UCSD-AML1 (cell line): ENCODE data around the gene HMCN2.
A peak's percentile ranks its signal among the peaks of the same experiment; 100 is the strongest.

Source experiments
- DNase-seq: peaks from one replicate; lab custom pipeline; 2025; ENCODE audit not compliant: unreplicated experiment; lab: John Stamatoyannopoulos, UW

The HMCN2 gene

GRCh38 chr9:130362691-130363090, 97.1 kb downstream of the HMCN2 start:
- DNase-seq, result no peak

- no peak for DNase-seq
Measured at GRCh38 chr9:130363755-130364404, 98.3 kb downstream of the HMCN2 start.

DNA sequence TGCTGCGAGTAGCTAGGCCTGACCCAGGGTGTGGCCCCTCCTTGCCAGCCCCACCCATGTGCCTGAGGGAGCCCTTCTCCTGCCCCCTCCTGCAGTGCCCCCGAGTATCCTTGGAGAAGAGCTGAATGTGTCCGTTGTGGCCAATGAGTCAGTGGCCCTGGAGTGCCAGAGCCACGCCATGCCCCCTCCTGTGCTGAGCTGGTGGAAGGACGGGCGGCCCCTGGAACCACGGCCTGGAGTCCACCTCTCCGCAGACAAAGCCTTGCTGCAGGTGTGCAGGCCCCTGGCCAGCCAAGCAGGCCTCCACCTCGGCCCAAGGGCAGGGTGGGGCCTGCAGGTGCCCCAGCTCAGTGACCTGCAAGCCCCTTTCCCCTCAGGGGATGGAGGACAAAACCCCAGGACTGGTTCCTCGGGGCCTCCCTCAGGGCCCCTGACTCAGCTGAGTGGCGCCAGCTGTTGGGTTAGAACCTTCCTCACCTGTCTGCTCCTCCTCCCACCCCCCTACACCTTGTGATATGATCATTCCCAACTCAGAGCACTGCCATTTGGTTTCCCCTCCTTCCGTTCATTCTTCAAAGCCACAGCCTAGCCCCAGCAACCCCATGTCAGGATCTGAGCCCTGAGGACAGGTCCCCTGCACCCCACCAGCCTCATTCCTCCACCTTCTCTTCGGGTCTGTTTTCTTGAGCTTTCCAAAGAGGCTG, 99.2 kb downstream of the HMCN2 start:
- no peak for DNase-seq

DNA sequence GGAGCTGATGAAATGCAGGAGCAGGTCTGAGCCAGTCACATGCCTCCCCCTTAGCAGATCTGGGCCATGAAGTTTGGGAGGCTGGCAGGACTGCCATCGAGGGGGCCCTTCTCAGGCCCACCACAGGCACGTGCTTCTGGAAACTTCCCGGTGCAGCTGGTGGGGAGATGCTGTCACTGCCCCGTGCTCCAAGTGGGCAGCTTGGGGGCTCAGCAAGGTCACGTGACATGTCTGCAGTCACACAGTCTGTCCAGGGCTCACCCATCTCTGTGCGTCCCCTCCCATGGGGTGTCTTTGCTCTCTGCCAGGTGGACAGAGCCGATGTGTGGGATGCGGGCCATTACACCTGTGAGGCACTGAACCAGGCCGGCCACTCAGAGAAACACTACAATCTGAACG, 99.8 kb downstream of the HMCN2 start:
- no peak for DNase-seq

- DNase-seq, result no peak
Measured at GRCh38 chr9:130366072-130366471, 100.5 kb downstream of the HMCN2 start.

DNA sequence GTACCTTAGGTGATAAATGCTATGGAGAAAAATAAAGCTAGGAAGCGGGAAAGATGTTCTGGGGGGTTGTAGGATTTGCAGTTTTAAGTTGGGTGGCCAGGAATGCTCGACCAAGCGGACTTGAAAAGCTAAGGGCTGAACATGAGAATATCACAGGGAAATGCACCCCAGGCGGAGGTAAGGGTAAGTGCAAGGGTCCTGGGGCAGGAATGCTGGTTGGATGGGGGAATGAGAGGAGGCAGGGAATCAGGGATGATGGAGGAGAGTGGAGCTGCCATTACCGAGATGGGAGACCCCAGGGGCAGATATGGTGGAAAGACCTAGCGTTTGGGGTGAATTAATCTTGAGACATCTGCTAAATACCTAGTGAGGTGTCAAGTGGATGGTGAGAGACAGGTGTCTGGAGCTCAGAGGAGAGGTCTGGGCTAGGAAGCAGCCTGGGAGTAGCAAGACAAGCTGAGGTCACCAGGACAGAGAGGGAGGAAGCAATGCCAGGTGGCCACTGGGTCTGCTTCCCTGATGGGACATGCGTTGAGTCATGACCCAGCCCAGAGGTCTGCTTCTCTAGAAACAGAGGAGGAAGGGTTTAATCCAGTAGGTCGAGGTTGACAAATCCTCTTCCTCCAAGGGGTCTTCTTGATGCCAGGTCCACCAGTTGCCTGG, 101.5 kb downstream of the HMCN2 start:
- no peak for DNase-seq

DNA sequence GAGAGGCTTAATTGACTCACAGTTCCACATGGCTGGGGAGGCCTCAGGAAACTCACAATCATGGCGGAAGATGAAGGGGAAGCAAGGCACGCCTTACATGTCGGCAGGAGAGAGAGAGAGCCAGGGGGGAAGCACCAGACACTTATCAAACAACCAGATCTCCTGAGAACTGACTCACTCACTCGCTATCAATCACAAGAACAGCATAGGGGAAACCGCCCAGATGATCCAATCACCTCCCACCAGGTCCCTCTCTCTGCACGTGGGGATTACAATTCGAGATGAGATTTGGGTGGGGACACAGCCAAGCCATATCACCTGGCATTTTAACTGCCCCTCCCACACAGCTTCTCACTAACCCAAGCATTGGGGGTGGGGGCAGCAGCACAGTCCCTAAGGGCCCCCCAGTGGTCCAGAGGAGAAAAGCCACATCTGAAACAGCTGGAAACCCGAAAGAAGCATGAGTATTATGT, 103.1 kb downstream of the HMCN2 start:
- DNase-seq, result peak; percentile 34

GRCh38 chr9:130370226-130370625, 104.7 kb downstream of the HMCN2 start:
- no peak for DNase-seq

- no peak for DNase-seq
Measured at GRCh38 chr9:130371196-130371966, 105.8 kb downstream of the HMCN2 start.

GRCh38 chr9:130372057-130372456, 106.5 kb downstream of the HMCN2 start:
- DNase-seq, result no peak

DNA sequence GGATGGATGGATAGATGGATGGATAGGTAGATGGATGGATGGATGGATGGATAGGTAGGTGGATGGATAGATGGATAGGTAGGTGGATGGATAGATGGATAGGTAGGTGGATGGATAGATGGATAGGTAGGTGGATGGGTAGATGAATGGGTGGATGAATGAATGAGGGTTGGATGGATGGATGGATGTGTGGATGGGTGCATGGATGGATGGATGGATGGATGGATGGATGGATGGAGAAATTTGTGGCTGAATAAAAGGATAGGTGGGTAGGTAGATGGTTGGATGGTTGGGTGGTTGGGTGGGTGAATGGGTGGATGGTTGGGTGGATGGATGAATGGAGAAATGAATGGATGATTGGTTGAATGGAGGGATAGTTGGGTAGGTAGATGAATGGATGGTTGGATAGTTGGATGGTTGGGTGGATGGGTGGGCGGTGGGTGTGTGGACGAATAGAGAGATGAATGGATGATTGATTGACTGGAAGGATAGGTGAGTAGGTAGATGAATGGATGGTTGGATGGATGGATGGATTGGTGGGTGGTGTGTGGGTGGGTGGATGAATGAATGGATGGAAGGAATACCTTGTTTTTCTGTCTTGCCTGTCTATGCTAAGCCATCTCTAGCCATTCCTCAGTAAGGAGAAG, 108.2 kb downstream of the HMCN2 start:
- no peak for DNase-seq

GRCh38 chr9:130377612-130378011, 112.1 kb downstream of the HMCN2 start:
- no peak for DNase-seq

DNA sequence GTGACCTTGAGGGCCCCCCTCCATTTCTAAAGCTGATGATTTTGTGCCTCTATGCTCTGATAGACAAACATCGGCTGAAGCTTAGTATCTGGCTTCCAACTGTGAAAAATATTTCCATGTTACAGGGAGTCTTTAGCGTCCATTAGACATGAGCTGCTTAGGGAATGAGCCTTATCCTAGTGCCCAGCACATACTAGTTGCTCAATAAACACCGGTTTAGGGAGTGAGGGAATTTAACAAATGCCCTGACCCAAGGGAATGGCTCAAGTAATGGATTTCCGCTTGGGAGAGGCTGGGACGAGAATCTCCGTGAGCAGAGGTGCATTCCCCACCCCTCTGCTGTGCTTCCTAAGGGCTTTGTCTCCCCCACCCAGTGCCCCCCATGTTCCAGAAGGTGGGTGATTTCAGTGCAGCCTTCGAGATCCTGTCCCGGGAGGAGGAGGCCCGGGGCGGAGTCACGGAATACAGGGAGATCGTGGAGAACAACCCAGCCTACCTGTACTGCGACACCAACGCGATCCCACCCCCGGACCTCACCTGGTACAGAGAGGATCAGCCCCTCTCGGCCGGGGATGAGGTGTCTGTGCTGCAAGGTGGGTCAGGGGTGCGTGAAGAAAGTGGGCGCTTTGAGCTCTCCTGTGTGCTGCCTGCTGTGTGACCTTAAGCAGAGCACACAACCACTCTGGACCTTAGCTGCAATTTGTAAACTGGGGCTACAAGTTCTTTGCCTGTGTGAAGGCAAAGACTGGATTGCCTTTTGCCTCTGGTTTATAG, 113.5 kb downstream of the HMCN2 start:
- DNase-seq, result no peak

DNA sequence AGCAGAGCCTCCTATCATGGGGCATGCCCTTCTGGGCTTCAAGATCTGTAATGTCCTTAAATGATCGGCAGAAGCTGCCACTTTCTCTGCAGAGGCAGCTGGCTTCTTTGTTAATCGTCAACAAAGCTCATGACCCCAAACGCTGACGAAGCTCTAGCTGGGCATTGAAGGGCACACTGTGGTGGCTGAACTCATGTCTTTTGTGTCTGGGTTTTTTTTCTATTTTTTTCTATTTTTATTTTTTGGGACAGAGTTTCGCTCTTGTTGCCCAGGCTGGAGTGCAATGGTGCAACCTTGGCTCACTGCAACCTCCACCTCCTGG, 114.0 kb downstream of the HMCN2 start:
- DNase-seq, result no peak

DNA sequence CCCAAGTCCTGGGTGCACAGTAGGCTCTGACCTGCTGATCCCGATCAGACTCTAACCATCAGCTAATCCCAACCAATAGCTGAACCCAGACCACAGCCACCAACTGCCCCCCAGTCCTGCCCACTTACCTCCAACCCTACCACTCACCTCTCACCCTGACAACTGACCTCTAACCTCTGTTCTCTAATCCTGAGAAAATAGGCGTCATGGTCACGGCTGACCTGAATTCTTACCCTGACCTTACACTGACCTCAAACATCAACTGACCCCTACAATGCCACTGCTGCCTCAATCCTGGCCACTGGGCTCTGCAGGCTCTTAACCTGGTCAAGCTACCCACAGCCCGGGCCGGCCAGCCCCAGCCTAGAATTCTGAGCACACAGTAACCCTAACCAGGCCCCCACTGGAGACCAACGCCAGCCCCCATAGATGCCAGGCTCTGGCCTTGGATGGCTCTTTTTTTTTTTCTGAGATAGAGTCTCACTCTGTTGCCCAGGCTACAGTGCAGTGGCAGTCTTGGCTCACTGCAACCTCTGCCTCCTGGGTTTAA, 115.4 kb downstream of the HMCN2 start:
- DNase-seq, result no peak

DNA sequence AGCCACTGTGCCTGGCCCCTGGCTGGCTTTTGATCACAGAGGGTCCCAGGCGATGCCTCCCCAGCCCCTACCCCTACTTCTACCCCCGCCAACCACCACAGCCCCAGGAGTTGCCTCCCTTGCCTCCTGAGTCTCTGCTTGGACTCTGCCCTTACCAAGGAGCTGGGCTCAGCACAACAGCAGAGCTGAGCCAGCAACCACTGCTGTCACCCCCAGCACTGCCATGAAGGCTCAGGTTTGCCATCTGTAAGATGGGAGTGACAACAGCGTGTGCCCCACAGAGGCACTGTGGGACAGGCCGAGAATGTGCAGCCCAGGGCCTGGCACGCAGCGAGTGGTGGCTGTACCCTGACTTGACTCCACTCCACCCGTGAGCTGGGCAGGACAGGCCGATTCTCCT, 116.1 kb downstream of the HMCN2 start:
- DNase-seq, result no peak

- DNase-seq, result no peak
Measured at GRCh38 chr9:130382096-130382495, 116.5 kb downstream of the HMCN2 start.

DNA sequence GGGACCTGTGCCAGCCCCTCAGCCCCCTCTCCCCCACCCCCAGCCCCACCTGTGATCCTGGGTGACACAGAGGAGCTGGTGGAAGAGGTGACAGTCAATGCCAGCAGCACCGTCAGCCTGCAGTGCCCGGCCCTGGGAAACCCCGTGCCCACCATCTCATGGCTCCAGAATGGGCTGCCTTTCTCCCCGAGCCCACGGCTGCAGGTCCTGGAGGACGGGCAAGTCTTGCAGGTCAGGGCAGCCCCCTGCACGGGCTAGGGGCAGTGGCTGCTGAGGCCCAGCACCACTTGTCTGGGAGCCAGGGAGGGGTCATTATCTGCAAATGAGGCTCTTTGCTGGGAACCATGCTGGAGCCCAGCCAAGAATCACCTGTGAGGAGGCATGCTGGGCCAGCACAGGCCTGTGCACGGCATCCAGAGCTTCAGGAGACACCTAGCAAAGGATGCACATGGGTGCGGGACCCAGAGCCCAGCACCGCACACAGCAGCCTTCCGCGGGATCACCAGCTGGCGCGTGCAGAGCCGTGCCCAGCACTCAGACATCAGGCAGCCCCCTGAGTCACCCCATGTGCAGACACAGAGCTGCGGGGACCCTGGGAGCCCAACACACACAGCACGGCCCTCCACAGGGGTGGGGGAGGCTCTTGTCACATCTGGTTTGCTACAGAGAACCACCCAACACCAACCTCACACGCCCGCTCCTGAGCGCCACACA, 117.2 kb downstream of the HMCN2 start:
- DNase-seq, result no peak

DNA sequence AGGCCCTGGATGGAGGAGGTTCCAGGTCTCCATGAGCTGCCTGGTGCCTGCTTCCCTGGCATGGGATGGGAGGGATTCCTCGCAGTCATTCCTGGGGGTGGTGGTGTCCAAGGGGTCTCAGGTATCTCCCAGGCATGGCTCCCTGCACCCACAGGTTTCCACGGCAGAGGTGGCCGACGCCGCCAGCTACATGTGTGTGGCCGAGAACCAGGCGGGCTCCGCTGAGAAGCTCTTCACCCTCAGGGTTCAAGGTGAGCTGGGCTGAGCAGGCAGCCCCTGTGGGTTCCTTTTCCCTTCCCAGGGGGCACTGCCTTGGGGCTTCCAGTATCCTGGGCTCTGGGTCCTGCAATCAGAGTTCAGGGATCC, 117.8 kb downstream of the HMCN2 start:
- no peak for DNase-seq
